ENCODE measurements around the gene SPX. TPM values are rescaled to one million over a fixed set of nuclear protein-coding genes. Genes with fewer than 3 reads are reported as not detected.

SPX gene, protein sequence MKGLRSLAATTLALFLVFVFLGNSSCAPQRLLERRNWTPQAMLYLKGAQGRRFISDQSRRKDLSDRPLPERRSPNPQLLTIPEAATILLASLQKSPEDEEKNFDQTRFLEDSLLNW
- under 1 TPM; 0.10 to 0.27 (median 0.13) TPM for total RNA-seq

DNA sequence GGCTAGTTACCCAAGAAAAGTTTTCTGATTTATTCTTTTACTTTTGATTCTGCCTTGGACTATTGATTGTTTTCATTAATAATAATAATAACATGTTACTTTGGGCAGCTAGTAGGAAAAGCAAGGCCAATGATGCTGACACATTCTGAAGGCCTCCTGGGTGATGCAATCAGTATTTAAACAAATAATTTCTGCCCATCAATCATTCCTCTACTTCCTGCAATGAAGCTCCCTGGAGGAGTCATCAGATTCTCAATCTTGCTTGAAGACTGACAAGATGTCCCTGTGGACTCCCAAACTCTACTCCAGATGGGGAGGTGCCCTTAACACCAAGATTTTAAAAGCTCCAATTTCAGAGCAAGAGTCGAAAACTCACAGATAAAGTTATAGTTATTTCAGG is at the start of gene SPX:
Gene SPX (plus strand): TSS at position 244 of the 400 bp plus-strand sequence. CDS start 177 bp downstream, outside the sequence.
- Mint-ChIP-seq H3K9me3 (peaks cover 11% of the 10 kb centered on the region), H3K27me3 (ENCODE audit: low read depth) (peaks cover 29% of the 10 kb centered on the region), H3K36me3 (ENCODE audit: insufficient read depth) (no peaks in the 10 kb centered on the region), H3K4me1 (ENCODE audit: low read depth) (peaks cover 11% of the 10 kb centered on the region), H3K4me3 (peak within 1 kb of the TSS; percentile 75)
- DNase-seq (no peak), ATAC-seq (no peak)

DNA sequence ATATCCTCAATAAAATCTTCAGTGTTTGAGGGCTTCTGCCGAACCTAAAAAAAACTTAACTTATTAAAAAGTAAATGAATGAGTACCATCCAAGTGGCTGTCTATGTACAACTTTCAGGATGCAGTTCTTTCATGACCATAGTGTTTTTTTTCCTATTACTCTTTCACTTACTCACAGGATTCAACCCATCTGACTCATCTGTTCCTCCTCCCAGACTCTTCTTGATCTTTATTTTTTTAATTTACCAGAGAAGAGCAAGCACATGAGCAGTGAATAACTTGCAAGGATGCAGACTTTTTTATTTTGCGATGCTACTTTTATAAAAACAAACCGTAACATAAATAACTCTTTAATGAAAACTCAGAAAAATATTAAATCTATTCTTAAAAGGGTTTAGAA is 49.1 kb upstream of the SPX start:
- DNase-seq (no peak), ATAC-seq (peak; percentile 76 to 83)
- Mint-ChIP-seq H3K27me3 (ENCODE audit: low read depth) (no peaks in the 10 kb centered on the region), H3K4me1 (ENCODE audit: low read depth) (peaks cover 10% of the 10 kb centered on the region), H3K36me3 (ENCODE audit: insufficient read depth) (peaks cover 28% of the 10 kb centered on the region), H3K4me3 (no peak overlapping the region), H3K9me3 (no peaks in the 10 kb centered on the region)

DNA sequence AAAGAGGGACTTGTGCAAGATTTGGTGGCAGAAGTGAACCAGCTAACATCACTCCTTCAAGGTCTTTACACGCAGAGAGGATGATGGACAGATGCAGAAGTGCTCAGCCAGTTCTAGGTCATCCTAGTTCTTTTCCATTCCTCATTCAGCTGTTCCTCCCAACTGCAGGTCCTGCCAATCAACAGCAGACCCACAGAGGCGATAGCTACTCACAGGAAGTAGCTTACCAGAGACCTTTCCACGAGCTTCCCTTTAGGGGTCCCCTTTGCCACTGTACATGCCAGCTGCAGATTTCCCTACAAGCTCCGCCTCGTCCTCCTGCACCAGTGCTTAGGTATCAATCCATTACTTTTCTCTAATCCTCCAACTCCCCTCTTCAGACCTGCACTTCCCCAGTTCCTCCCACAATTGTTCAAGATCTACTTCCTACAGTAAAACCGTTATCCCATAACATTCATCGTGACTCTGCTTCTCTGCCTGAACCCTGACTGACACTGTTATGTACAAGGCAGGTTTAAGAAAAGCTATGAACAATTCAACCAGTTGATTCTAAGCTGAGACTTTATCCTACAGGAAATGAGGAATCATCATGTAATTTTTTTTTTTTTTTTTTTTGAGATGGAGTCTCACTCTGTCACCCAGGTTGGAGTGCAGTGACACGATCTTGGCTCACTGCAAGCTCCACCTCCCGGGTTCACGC is 47.2 kb upstream of the SPX start:
- DNase-seq (no peak), ATAC-seq (no peak)
- no peak overlapping the region for H3K4me3 Mint-ChIP-seq
- H3K4me1 Mint-ChIP-seq (ENCODE audit: low read depth), result peaks cover 10% of the 10 kb centered on the region
- no peaks in the 10 kb centered on the region for H3K27me3 Mint-ChIP-seq (ENCODE audit: low read depth)
- H3K9me3 Mint-ChIP-seq, result no peaks in the 10 kb centered on the region
- peaks cover 18% of the 10 kb centered on the region for H3K36me3 Mint-ChIP-seq (ENCODE audit: insufficient read depth)

DNA sequence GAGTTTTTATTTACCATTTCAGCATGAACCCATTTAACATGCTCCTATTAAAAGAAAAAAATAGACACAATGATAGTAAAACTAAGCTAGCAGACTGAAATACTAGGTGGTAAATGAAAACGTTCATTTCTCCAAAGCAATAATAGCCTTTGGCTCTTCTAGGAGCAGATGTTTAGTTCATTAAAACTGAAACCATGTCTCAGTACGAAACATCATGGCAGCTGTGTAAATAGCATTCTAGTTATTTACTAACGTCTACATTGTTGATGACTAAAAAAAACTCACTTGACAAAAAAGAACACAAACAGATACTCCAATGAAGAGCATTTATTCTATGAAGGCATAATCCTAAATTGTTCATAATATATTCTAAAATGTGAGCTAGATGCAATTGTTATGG is 42.6 kb upstream of the SPX start:
- Mint-ChIP-seq H3K36me3 (ENCODE audit: insufficient read depth) (peaks cover 14% of the 10 kb centered on the region), H3K4me1 (ENCODE audit: low read depth) (peaks cover 5% of the 10 kb centered on the region), H3K27me3 (ENCODE audit: low read depth) (no peaks in the 10 kb centered on the region), H3K9me3 (no peaks in the 10 kb centered on the region), H3K4me3 (no peak overlapping the region)
- no peak for DNase-seq
- no peak for ATAC-seq

DNA sequence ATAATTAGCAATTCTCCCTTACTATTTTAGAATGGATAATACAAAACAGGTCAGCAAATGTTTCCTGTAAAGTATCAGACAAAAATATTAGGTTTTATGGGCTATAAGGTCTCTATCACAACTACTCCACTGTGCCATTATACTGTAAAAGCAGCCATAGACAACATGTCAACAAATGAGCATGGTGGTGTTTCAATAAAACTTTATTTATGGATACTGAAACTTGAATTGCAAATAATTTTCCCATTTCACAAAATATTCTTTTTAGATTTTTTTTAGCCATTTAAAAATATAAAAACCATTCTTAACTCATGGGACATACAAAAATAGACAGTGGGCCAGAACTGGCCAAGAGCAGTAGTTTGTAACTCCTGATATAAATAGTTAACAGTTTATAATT is 40.1 kb upstream of the SPX start:
- peaks cover 30% of the 10 kb centered on the region for H3K36me3 Mint-ChIP-seq (ENCODE audit: insufficient read depth)
- H3K27me3 Mint-ChIP-seq (ENCODE audit: low read depth), result no peaks in the 10 kb centered on the region
- H3K9me3 Mint-ChIP-seq, result no peaks in the 10 kb centered on the region
- no peak overlapping the region for H3K4me3 Mint-ChIP-seq
- H3K4me1 Mint-ChIP-seq (ENCODE audit: low read depth), result peaks cover 6% of the 10 kb centered on the region
- ATAC-seq (no peak), DNase-seq (no peak)

DNA sequence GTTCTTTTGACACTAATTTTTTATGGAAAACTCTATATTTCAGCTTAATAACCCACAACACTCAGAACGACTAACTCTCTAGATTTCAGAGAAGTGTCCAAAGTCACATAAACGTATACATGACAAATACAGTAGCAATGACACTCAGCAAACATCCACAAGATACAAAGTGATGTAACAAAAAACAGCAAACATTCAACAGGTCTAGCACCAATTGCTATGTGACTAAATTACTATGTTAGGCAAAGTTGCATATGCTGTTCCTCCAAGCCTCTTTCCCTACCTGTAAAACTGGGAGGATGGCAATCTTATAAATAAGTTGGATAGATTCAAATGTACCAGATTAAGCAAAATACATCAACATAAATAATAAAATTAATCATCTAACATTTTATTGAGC is 26.3 kb upstream of the SPX start:
- Mint-ChIP-seq H3K9me3 (no peaks in the 10 kb centered on the region), H3K27me3 (ENCODE audit: low read depth) (no peaks in the 10 kb centered on the region), H3K4me1 (ENCODE audit: low read depth) (peaks cover 42% of the 10 kb centered on the region), H3K36me3 (ENCODE audit: insufficient read depth) (peaks cover 31% of the 10 kb centered on the region), H3K4me3 (no peak overlapping the region)
- no peak for ATAC-seq
- no peak for DNase-seq

DNA sequence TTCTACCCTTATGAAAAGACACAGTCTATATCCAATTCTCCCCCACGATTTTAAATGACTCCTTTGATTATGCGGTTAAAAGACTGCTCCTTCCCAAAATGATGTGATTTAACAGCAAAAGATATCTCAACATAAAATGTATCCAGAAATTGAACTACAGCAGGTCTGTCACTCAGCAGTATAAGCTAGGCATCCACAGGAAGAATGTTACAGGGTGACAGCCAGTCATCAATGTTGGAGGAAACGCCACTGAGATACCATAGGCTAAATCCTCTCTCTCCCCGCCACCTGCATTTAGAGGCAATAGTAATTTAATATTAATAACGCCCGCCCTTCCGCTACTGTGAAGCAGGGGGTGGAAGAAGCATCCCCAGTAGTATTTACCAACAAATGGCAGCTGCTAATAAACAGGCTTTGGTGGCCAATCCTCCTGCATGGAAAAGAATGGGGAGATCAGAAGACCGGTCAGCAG is 25.3 kb upstream of the SPX start:
- H3K36me3 Mint-ChIP-seq (ENCODE audit: insufficient read depth), result peaks cover 24% of the 10 kb centered on the region
- H3K4me3 Mint-ChIP-seq, result no peak overlapping the region
- no peaks in the 10 kb centered on the region for H3K9me3 Mint-ChIP-seq
- H3K27me3 Mint-ChIP-seq (ENCODE audit: low read depth), result no peaks in the 10 kb centered on the region
- DNase-seq, result no peak
- H3K4me1 Mint-ChIP-seq (ENCODE audit: low read depth), result peaks cover 53% of the 10 kb centered on the region
- no peak for ATAC-seq

DNA sequence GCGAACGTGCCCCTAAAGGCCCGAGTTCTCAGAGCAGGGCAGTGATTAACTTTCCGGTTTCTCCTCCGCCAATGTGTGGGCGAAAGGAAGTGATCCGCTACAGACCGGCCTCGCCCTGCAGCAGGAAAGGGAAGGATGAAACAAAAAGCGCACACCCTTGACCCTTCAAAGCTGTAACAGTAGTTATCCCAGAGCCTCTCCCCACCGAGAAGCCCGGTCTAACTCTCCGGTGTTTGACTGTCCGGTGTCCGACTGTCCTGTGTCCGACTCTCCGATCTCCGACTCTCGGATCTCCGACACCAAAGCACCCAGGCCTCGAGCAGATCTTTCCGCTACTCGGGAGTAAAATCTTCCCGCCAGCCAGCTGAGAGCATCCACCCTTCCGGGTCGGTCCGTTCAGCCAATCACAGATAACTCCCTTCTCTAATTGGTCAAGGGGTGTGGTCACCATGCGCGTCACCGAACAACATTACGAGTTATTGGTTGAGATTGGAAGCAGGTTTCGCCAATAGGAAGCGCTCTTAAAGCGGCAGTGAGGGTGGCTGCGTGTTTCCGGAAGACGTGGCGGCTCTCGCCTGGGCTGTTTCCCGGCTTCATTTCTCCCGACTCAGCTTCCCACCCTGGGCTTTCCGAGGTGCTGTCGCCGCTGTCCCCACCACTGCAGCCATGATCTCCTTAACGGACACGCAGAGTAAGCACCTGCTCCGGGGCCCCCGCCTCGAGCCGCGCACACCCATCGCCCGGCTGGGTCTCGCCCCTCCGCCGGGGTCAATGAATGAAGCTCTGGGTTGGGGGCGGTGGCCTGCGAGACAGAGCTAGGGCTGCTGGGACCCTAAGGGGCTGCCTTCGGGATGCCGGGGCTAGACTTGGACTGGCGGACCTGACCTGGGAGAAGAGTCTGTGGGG is 24.6 kb upstream of the SPX start, which contains the start of the genes GOLT1B and RECQL:
Gene GOLT1B (plus strand): TSS at position 532 of the 906 bp plus-strand sequence. CDS start 135 bp downstream, at position 667.
Gene RECQL (minus strand): TSS at position 378 of the 906 bp plus-strand sequence. CDS start 2,065 bp downstream, outside the sequence.
- peaks cover 58% of the 10 kb centered on the region for H3K4me1 Mint-ChIP-seq (ENCODE audit: low read depth)
- H3K36me3 Mint-ChIP-seq (ENCODE audit: insufficient read depth), result peaks cover 23% of the 10 kb centered on the region

DNA sequence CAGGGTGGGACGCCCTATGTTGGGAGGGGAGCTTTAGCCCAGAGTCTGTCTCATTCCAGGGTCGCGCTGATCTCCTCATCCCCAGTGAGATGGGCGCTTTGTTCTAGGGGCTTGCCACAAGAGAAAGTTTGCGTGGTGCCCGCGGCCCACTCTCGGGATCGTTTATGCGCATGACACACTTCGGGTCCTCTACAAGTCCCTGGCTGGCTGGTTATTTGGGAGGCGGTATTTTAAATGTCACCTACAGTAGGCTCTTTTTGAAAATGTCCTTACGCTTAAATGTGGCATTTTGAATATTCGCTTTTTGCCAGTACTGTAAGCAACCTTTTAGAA is 24.0 kb upstream of the SPX start:
- H3K9me3 Mint-ChIP-seq, result no peaks in the 10 kb centered on the region

More for the DNA sequence above, 24.6 kb upstream of the SPX start, which contains the start of the genes GOLT1B and RECQL:
- H3K27me3 Mint-ChIP-seq (ENCODE audit: low read depth), result no peaks in the 10 kb centered on the region
- peak; percentile 94 for ATAC-seq
- no peaks in the 10 kb centered on the region for H3K9me3 Mint-ChIP-seq
- DNase-seq, result peak; percentile 83
- H3K4me3 Mint-ChIP-seq, result no peak within 1 kb of the TSS

DNA sequence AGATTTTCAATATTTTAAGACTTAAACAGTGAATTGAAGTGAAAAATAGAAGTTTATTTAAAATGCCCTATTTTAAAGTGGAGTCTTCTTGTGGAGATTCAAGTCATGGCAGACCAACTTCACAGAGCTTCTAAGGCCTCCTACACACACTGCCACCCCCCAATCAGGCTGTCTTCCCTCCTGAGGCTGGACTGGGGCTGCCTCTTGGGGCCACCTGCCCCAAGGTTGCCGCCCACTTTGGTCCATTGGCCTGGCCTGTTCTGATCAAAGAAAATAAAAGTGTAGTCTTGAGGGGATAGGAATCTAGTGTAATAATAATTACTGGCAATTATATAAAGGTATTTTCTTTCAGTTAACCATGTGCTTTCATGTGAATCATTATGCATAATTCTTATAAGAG is 23.2 kb upstream of the SPX start:
- Mint-ChIP-seq H3K4me3 (no peak overlapping the region), H3K27me3 (ENCODE audit: low read depth) (no peaks in the 10 kb centered on the region), H3K36me3 (ENCODE audit: insufficient read depth) (peaks cover 15% of the 10 kb centered on the region), H3K9me3 (no peaks in the 10 kb centered on the region), H3K4me1 (ENCODE audit: low read depth) (peaks cover 53% of the 10 kb centered on the region)
- DNase-seq, result no peak
- no peak for ATAC-seq

More for the DNA sequence above, 24.0 kb upstream of the SPX start:
- Mint-ChIP-seq H3K36me3 (ENCODE audit: insufficient read depth) (peaks cover 18% of the 10 kb centered on the region), H3K27me3 (ENCODE audit: low read depth) (no peaks in the 10 kb centered on the region), H3K4me1 (ENCODE audit: low read depth) (peaks cover 56% of the 10 kb centered on the region), H3K4me3 (no peak overlapping the region)
- ATAC-seq (peak; percentile 43 to 45), DNase-seq (peak; percentile 24)

DNA sequence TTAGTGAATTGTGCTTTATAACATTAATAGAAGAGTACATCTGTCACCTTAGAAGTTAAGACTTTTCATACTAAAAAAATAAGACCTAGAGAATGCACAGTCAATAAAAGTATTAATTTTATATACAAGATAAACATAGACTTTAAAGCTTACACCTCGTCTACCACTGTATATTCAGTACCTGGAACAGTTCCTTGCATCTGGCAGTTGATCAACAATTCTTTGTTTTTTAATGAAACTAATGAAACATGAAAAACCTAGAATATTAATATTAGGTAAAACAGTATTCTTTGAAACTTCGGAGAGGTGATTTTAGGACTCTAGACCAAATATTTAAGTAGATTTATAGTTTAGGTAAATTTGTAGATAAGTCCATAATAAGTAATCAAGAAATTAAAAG is 20.2 kb upstream of the SPX start:
- Mint-ChIP-seq H3K27me3 (ENCODE audit: low read depth) (no peaks in the 10 kb centered on the region), H3K4me3 (no peak overlapping the region), H3K4me1 (ENCODE audit: low read depth) (peaks cover 59% of the 10 kb centered on the region), H3K9me3 (no peaks in the 10 kb centered on the region), H3K36me3 (ENCODE audit: insufficient read depth) (peaks cover 26% of the 10 kb centered on the region)
- DNase-seq (no peak), ATAC-seq (no peak)

DNA sequence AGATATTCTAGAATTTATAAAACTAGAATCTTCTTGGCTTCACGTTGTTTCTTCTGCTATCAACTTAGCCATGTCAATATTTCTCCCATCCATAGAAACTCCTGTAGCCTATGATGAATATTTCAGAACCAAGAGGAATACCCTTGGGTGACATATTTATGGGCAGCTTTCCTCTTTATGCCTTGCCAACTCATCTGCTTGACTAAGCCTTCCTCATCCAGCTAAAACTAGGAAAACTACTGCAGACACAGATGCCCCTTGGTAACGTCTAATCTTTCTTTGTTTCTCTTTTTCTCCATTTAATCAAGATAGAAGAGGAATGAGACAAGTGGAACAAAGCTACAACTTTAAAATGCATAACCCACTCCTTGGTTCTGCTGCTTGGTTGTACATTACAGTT is 18.2 kb upstream of the SPX start:
- peaks cover 53% of the 10 kb centered on the region for H3K4me1 Mint-ChIP-seq (ENCODE audit: low read depth)
- peaks cover 33% of the 10 kb centered on the region for H3K36me3 Mint-ChIP-seq (ENCODE audit: insufficient read depth)
- H3K27me3 Mint-ChIP-seq (ENCODE audit: low read depth), result no peaks in the 10 kb centered on the region

DNA sequence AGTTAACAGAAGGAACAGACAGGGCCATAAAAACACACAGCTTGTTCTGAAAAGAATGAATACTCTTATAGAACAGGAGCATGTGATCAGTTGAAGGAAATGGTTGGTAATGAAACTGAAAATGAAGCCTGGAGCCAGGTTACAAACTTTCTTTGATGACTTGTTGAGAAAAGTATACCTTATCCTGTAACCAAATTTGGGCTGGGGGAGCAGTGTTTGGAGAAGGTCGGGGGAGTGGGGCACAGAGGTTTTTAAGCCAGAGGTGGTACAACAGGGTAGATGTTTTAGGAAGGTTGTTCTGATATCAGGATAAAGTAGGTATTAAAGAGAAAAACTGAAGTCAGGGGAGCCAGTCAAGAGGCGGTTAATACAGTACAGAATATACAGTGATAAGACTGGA is 16.3 kb upstream of the SPX start:
- Mint-ChIP-seq H3K9me3 (no peaks in the 10 kb centered on the region), H3K4me3 (peak overlapping the region; percentile 50), H3K27me3 (ENCODE audit: low read depth) (no peaks in the 10 kb centered on the region), H3K4me1 (ENCODE audit: low read depth) (peaks cover 34% of the 10 kb centered on the region), H3K36me3 (ENCODE audit: insufficient read depth) (peaks cover 42% of the 10 kb centered on the region)
- DNase-seq (no peak), ATAC-seq (peak; percentile 76 to 83)

More for the DNA sequence above, 18.2 kb upstream of the SPX start:
- Mint-ChIP-seq H3K4me3 (no peak overlapping the region), H3K9me3 (no peaks in the 10 kb centered on the region)
- ATAC-seq (no peak), DNase-seq (no peak)

DNA sequence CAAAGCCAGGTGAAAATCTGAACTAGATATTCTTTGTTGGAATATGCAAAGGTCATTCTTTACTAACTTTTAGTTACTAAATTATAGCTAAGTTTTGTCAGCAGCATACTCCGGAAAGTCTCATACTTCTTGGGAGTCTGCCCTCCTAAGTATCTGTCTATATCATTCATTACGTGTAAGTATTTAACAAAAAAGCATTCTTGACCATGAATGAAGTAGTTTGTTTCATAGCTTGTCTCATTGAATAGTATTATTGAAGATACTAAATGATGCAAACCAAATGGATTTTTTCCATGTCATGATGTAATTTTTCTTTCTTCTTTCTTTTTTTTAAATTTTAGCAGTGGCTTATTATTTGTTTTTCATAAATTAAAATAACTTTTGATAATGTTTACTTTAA is 9.8 kb upstream of the SPX start:
- ATAC-seq (no peak), DNase-seq (no peak)
- Mint-ChIP-seq H3K9me3 (no peaks in the 10 kb centered on the region), H3K27me3 (ENCODE audit: low read depth) (no peaks in the 10 kb centered on the region), H3K36me3 (ENCODE audit: insufficient read depth) (peaks cover 30% of the 10 kb centered on the region), H3K4me3 (no peak overlapping the region), H3K4me1 (ENCODE audit: low read depth) (no peaks in the 10 kb centered on the region)
